WTC11 (cell line): ENCODE data around the gene CHD9NB. TPM values are rescaled to one million over a fixed set of nuclear protein-coding genes. Genes with fewer than 3 reads are reported as not detected.

Experiments
- ATAC-seq: fragments of 200-7000 bp; cut with Tn5 transposase; 2 replicates; pipeline ENCODE4 v1.10.0; 2021; ENCODE audit warnings: mild to moderate bottlenecking, moderate library complexity
- CTCF ChIA-PET: fragments of 300-600 bp; sonication (Branson Sonifier 250); formaldehyde crosslinking; loops from one replicate; lab custom pipeline; 2021; ENCODE audit warnings: antibody characterized with exemption; lab: Charles Lee
- POLR2A ChIA-PET: fragments of 350-600 bp; sonication (Branson Sonifier 250); formaldehyde crosslinking; loops from one replicate; lab custom pipeline; 2021; ENCODE audit warnings: antibody characterized with exemption; lab: Charles Lee
- DNase-seq: peaks from one replicate; pipeline ENCODE4 v3.0.0; 2021; ENCODE audit warnings: low spot score
- H3K27ac Mint-ChIP-seq: 2 replicates; pipeline ENCODE4 v1.8.0; 2021; ENCODE audit warnings: mixed read lengths
- H3K27me3 Mint-ChIP-seq: 2 replicates; pipeline ENCODE4 v1.8.0; 2021; ENCODE audit warnings: low read depth, mild to moderate bottlenecking, moderate library complexity, mixed read lengths
- H3K36me3 Mint-ChIP-seq: 2 replicates; pipeline ENCODE4 v1.8.0; 2021; ENCODE audit warnings: mixed read lengths
- H3K4me1 Mint-ChIP-seq: 2 replicates; pipeline ENCODE4 v1.8.0; 2022; ENCODE audit warnings: mixed read lengths
- H3K4me3 Mint-ChIP-seq: 2 replicates; pipeline ENCODE4 v1.8.0; 2021; ENCODE audit warnings: mild to moderate bottlenecking, moderate library complexity, mixed read lengths
- H3K9me3 Mint-ChIP-seq: 2 replicates; pipeline ENCODE4 v1.8.0; 2021; ENCODE audit warnings: mixed read lengths
- ARID4B ChIP-seq: sonication (generic); formaldehyde crosslinking; IDR thresholded peaks from 2 replicates; pipeline ENCODE4 v1.8.0; 2023; ENCODE audit warnings: missing genetic modification reagents, mild to moderate bottlenecking, borderline replicate concordance
- CBFB ChIP-seq: sonication (generic); formaldehyde crosslinking; IDR thresholded peaks from 2 replicates; pipeline ENCODE4 v1.8.1; 2022; ENCODE audit warnings: mild to moderate bottlenecking, low read depth, missing genetic modification reagents
- E2F4 ChIP-seq: sonication (generic); formaldehyde crosslinking; IDR thresholded peaks from 2 replicates; pipeline ENCODE4 v1.8.1; 2022; ENCODE audit warnings: low read depth, mild to moderate bottlenecking, moderate library complexity, missing genetic modification reagents, borderline replicate concordance
- EMX1 ChIP-seq: fragments of 250-450 bp; sonication (Bioruptor Pico); IDR thresholded peaks from 2 replicates; pipeline ENCODE4 v1.8.0; 2021; ENCODE audit warnings: mild to moderate bottlenecking
- ETV6 ChIP-seq: sonication (generic); formaldehyde crosslinking; IDR thresholded peaks from 2 replicates; pipeline ENCODE4 v1.8.1; 2022; ENCODE audit warnings: mild to moderate bottlenecking, missing genetic modification reagents
- FOXK1 ChIP-seq: sonication (generic); formaldehyde crosslinking; IDR thresholded peaks from 2 replicates; pipeline ENCODE4 v1.8.0; 2022; ENCODE audit warnings: mild to moderate bottlenecking, moderate library complexity, missing genetic modification reagents
- GABPB1 ChIP-seq: sonication (generic); formaldehyde crosslinking; IDR thresholded peaks from 2 replicates; pipeline ENCODE4 v1.8.1; 2023; ENCODE audit warnings: mild to moderate bottlenecking, missing genetic modification reagents
- GTF2I ChIP-seq: fragments of 250-450 bp; sonication (Bioruptor Pico); conservative IDR thresholded peaks from 2 replicates; pipeline ENCODE4 v1.4.0; 2021; ENCODE audit warnings: mild to moderate bottlenecking
- JUN ChIP-seq: sonication (generic); formaldehyde crosslinking; IDR thresholded peaks from 2 replicates; pipeline ENCODE4 v1.8.0; 2023; ENCODE audit warnings: mild to moderate bottlenecking, missing genetic modification reagents
- MAX ChIP-seq: sonication (generic); formaldehyde crosslinking; IDR thresholded peaks from 2 replicates; pipeline ENCODE4 v1.8.0; 2022; ENCODE audit warnings: mild to moderate bottlenecking, missing genetic modification reagents
- MLX ChIP-seq: sonication (generic); formaldehyde crosslinking; IDR thresholded peaks from 2 replicates; pipeline ENCODE4 v1.8.1; 2023; ENCODE audit warnings: mild to moderate bottlenecking, missing genetic modification reagents, moderate library complexity
- MYBL2 ChIP-seq: sonication (generic); formaldehyde crosslinking; IDR thresholded peaks from 2 replicates; pipeline ENCODE4 v1.8.1; 2023; ENCODE audit warnings: mild to moderate bottlenecking, moderate library complexity, missing genetic modification reagents
- NFE2L1 ChIP-seq: sonication (generic); formaldehyde crosslinking; IDR thresholded peaks from 2 replicates; pipeline ENCODE4 v1.8.1; 2023; ENCODE audit warnings: missing genetic modification reagents
- RELA ChIP-seq: sonication (generic); formaldehyde crosslinking; IDR thresholded peaks from 2 replicates; pipeline ENCODE4 v1.8.1; 2022; ENCODE audit warnings: missing genetic modification reagents, mild to moderate bottlenecking, borderline replicate concordance
- SMAD4 ChIP-seq: sonication (generic); formaldehyde crosslinking; IDR thresholded peaks from 2 replicates; pipeline ENCODE4 v1.8.0; 2022; ENCODE audit warnings: mild to moderate bottlenecking, missing genetic modification reagents
- SOX15 ChIP-seq: fragments of 250-450 bp; sonication (Bioruptor Pico); IDR thresholded peaks from 2 replicates; pipeline ENCODE4 v1.9.0; 2021; ENCODE audit warnings: mild to moderate bottlenecking
- TEAD4 ChIP-seq: sonication (generic); formaldehyde crosslinking; IDR thresholded peaks from 2 replicates; pipeline ENCODE4 v1.8.0; 2022; ENCODE audit warnings: mild to moderate bottlenecking, missing genetic modification reagents
- ZBTB21 ChIP-seq: sonication (generic); formaldehyde crosslinking; IDR thresholded peaks from 2 replicates; pipeline ENCODE4 v1.8.1; 2023; ENCODE audit warnings: mild to moderate bottlenecking, missing genetic modification reagents, borderline replicate concordance
- ZNF121 ChIP-seq: sonication (generic); formaldehyde crosslinking; IDR thresholded peaks from 2 replicates; pipeline ENCODE4 v1.8.0; 2023; ENCODE audit warnings: missing genetic modification reagents
- ZNF232 ChIP-seq: sonication (generic); formaldehyde crosslinking; IDR thresholded peaks from 2 replicates; pipeline ENCODE4 v1.8.0; 2022; ENCODE audit warnings: mild to moderate bottlenecking, missing genetic modification reagents
- ZNF263 ChIP-seq: sonication (generic); formaldehyde crosslinking; IDR thresholded peaks from 2 replicates; pipeline ENCODE4 v1.8.1; 2022; ENCODE audit warnings: low read depth, mild to moderate bottlenecking, moderate library complexity, missing genetic modification reagents
- ZNF416 ChIP-seq: fragments of 250-450 bp; sonication (Bioruptor Pico); IDR thresholded peaks from 2 replicates; pipeline ENCODE4 v1.9.0; 2021; ENCODE audit warnings: mild to moderate bottlenecking, inconsistent platforms
- ZNF423 ChIP-seq: fragments of 250-450 bp; sonication (Bioruptor Pico); IDR thresholded peaks from 2 replicates; pipeline ENCODE4 v2.1.2; 2022; ENCODE audit warnings: mild to moderate bottlenecking, moderate library complexity
- ZNF512 ChIP-seq: sonication (generic); formaldehyde crosslinking; IDR thresholded peaks from 2 replicates; pipeline ENCODE4 v1.8.1; 2022; ENCODE audit warnings: missing genetic modification reagents, borderline replicate concordance
- ZSCAN18 ChIP-seq: fragments of 250-450 bp; sonication (Bioruptor Pico); IDR thresholded peaks from 2 replicates; pipeline ENCODE4 v2.1.2; 2022; ENCODE audit warnings: mild to moderate bottlenecking, moderate library complexity
- total RNA-seq: library from RNA; stranded (reverse); gene quantifications from 3 replicates; pipeline ENCODE4 v1.2.3, GENCODE V29; 2021

Gene CHD9NB
- total RNA-seq, 1 experiment from 2014 or later: 3.5 TPM

GRCh38 chr16:53100131-53100748 is 47.5 kb upstream of the CHD9NB start:
- no peaks in the 10 kb centered on the region for H3K9me3 Mint-ChIP-seq
- H3K4me1 Mint-ChIP-seq: peaks cover 40% of the 10 kb centered on the region
- H3K27me3 Mint-ChIP-seq: no peaks in the 10 kb centered on the region
- H3K27ac Mint-ChIP-seq: peak overlapping the region; percentile 65; the same call in 1 of the 2 replicates
- ChIA-PET CTCF (interaction anchor here (1.8 to 3.4 kb wide), 3 partner anchors 30 to 56 kb away, joined by 7 to 20 read pairs (median 7); partner anchors contain the start of gene CHD9), POLR2A (interaction anchor here (1.1 to 2.6 kb wide), 6 partner anchors 9 to 46 kb away, joined by 3 to 11 read pairs (median 8); partner anchors contain the start of gene CHD9)
- ATAC-seq (no peak), DNase-seq (no peak)
- no peaks in the 10 kb centered on the region for H3K36me3 Mint-ChIP-seq
- H3K4me3 Mint-ChIP-seq: peak overlapping the region; percentile 61
- TF ChIP-seq ZBTB21: no peak
- no peak for TF ChIP-seq EMX1 (CRISPR knock-in tag)
- no peak for TF ChIP-seq ZNF121 (CRISPR knock-in tag)
- no peak for TF ChIP-seq SOX15 (CRISPR knock-in tag)
- TF ChIP-seq ZSCAN18 (CRISPR knock-in tag): no peak
- TF ChIP-seq SMAD4 (CRISPR knock-in tag): no peak
- TF ChIP-seq ZNF232: no peak
- no peak for TF ChIP-seq JUN (CRISPR knock-in tag)
- TF ChIP-seq TEAD4 (CRISPR knock-in tag): no peak
- no peak for TF ChIP-seq ETV6 (CRISPR knock-in tag)
- no peak for TF ChIP-seq ZNF416
- TF ChIP-seq GTF2I (CRISPR knock-in tag): no peak
- TF ChIP-seq ZNF512 (CRISPR knock-in tag): no peak
- no peak for TF ChIP-seq CBFB
- TF ChIP-seq E2F4 (CRISPR knock-in tag): no peak
- TF ChIP-seq MLX (CRISPR knock-in tag): no peak
- TF ChIP-seq ZNF423 (CRISPR knock-in tag): no peak
- TF ChIP-seq, all 79 proteins: peak for 0

GRCh38 chr16:53099318-53100130 is 46.8 kb upstream of the CHD9NB start:
- POLR2A ChIA-PET: interaction anchor here (1.0 to 2.6 kb wide), 8 partner anchors 8 to 109 kb away, joined by 3 to 11 read pairs (median 7); partner anchors contain the start of gene CHD9
- H3K27me3 Mint-ChIP-seq: no peaks in the 10 kb centered on the region
- TF ChIP-seq ETV6 (CRISPR knock-in tag) (peak; percentile 48; the same call in 1 of the 2 replicates), ZBTB21 (no peak), ZNF263 (CRISPR knock-in tag) (peak; percentile 71), NFE2L1 (CRISPR knock-in tag) (peak; percentile 71), MAX (CRISPR knock-in tag) (peak; percentile 86), FOXK1 (peak; percentile 43), GABPB1 (CRISPR knock-in tag) (peak; percentile 44; the same call in 1 of the 2 replicates), MYBL2 (CRISPR knock-in tag) (peak; percentile 13; the same call in 1 of the 2 replicates), ARID4B (CRISPR knock-in tag) (peak; percentile 81; the same call in 1 of the 2 replicates), RELA (CRISPR knock-in tag) (no peak)

More at GRCh38 chr16:53099318-53100130, 46.8 kb upstream of the CHD9NB start:
- Mint-ChIP-seq H3K4me3 (peak overlapping the region; percentile 61), H3K9me3 (no peaks in the 10 kb centered on the region), H3K4me1 (peaks cover 41% of the 10 kb centered on the region), H3K36me3 (peaks cover 3% of the 10 kb centered on the region; the same call in 1 of the 2 replicates), H3K27ac (peak overlapping the region; percentile 98)
- DNase-seq (peak; percentile 92), ATAC-seq (peak; percentile 86)
- CTCF ChIA-PET: interaction anchor here (1.0 to 3.4 kb wide), 7 partner anchors 9 to 184 kb away, joined by 3 to 20 read pairs (median 7); partner anchors contain the start of gene CHD9
